Uterus (tissue), 2 donors: ENCODE measurements around the gene PTPN23.

ENCODE experiments used
- POLR2A ChIP-seq, 2 donors: fragments of 450-650 bp; IDR thresholded peaks; one replicate each; pipeline ENCODE4 v1.6.1; 2016; ENCODE audit warnings: antibody characterized with exemption in 2 of 2, mild to moderate bottlenecking in 1 of 2, moderate library complexity in 1 of 2
- TF ChIP-seq, protein P1 (sequence below), 4 experiments: fragments of 200-600 bp in 2 of 4; fragments of 450-650 bp in 2 of 4; sonication (generic) in 2 of 4; IDR thresholded peaks; one replicate each; pipeline ENCODE4 v1.5.1; 2016 to 2019; ENCODE audit warnings: antibody characterized with exemption in 4 of 4, mild to moderate bottlenecking in 2 of 4, moderate library complexity in 1 of 4

DNA sequence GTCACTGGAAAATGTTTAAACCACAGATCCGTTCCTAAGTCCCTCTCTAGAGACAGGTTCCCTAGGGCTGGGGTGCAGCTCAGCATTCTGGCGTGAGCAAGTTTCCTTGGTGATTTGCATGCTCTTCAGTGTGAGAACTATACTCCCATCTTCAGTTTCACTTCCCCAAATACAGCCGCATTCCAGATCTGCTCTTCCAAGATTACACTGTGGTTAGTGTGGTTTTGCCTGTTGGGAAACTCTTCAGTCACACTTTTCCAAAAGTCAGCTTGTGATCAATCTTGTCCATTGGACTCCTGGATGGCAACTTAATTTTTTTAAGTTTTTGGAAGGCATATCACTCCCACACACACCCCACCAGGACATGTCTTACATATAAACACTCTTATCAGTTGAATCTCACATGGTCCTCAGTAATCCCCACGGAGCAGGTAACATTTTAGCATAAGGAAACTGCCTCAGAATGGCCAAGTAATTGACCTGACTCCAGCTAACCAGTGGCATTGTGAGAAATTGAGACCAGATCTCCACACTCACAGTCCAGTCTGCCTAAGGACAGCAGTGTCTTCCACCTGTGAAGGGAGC is 33.5 kb upstream of the PTPN23 start:
- TF ChIP-seq, protein P1, sequence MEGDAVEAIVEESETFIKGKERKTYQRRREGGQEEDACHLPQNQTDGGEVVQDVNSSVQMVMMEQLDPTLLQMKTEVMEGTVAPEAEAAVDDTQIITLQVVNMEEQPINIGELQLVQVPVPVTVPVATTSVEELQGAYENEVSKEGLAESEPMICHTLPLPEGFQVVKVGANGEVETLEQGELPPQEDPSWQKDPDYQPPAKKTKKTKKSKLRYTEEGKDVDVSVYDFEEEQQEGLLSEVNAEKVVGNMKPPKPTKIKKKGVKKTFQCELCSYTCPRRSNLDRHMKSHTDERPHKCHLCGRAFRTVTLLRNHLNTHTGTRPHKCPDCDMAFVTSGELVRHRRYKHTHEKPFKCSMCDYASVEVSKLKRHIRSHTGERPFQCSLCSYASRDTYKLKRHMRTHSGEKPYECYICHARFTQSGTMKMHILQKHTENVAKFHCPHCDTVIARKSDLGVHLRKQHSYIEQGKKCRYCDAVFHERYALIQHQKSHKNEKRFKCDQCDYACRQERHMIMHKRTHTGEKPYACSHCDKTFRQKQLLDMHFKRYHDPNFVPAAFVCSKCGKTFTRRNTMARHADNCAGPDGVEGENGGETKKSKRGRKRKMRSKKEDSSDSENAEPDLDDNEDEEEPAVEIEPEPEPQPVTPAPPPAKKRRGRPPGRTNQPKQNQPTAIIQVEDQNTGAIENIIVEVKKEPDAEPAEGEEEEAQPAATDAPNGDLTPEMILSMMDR (IDR thresholded peaks at IDR 0.05), result no peak
- no peak for TF ChIP-seq POLR2A (IDR thresholded peaks at IDR 0.05)
